Caki2 (cell line): Measurements from ENCODE around the gene SERPINA1. TPM values are rescaled to one million over a fixed set of nuclear protein-coding genes. Genes with fewer than 3 reads are reported as not detected.

Source experiments
- DNase-seq: peaks from one replicate; pipeline ENCODE4 v3.0.0-alpha.2; 2015; ENCODE audit warnings: low read depth
- in situ Hi-C: cut with HindIII; loops from 2 replicates; pipeline ENCODE4 v1.10.0; 2016; ENCODE audit warnings: low sequenced_read_pairs, low pct_unique_long_range_greater_than_20kb, mixed read lengths
- total RNA-seq: library from RNA; depleted of rRNA; stranded (reverse); fragments of >200 nt; shearing (Covaris generic); gene quantifications from 2 replicates; pipeline ENCODE4 v1.2.3, GENCODE V29; 2014; ENCODE audit warnings: low replicate concordance; rRNA removed

Gene SERPINA1
- total RNA-seq, 1 experiment from 2014 or later, result 0.24 TPM

DNA sequence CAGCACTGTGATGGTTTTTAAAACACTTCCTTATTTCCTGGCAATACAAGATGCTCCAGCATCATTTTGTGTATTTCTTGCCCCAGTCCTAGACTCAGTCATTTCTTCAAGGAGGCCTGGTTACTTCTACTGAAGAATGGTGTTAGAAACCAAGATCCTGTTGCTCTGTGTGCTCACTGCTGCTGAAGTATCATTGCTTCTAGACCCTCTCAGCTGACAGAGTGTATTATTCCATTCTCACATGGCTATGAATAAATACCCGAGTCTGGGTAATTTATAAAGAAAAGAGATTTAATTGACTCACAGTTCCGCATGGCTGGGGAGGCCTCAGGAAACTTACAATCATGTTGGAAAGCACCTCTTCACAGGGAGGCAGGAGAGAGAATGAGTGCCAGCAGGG, 50.4 kb downstream of the SERPINA1 start:
- no peak for DNase-seq
- in situ Hi-C loops, result no loop called here

- DNase-seq, result no peak
Observed at GRCh38 chr14:94337274-94337673, 51.1 kb downstream of the SERPINA1 start.

GRCh38 chr14:94334872-94335271, 53.5 kb downstream of the SERPINA1 start:
- in situ Hi-C loops, result no loop called here
- DNase-seq, result no peak

More at GRCh38 chr14:94337274-94337673, 51.1 kb downstream of the SERPINA1 start:
- in situ Hi-C loops, result no loop called here

GRCh38 chr14:94332587-94332986, 55.8 kb downstream of the SERPINA1 start:
- no peak for DNase-seq
- in situ Hi-C loops, result no loop called here

DNA sequence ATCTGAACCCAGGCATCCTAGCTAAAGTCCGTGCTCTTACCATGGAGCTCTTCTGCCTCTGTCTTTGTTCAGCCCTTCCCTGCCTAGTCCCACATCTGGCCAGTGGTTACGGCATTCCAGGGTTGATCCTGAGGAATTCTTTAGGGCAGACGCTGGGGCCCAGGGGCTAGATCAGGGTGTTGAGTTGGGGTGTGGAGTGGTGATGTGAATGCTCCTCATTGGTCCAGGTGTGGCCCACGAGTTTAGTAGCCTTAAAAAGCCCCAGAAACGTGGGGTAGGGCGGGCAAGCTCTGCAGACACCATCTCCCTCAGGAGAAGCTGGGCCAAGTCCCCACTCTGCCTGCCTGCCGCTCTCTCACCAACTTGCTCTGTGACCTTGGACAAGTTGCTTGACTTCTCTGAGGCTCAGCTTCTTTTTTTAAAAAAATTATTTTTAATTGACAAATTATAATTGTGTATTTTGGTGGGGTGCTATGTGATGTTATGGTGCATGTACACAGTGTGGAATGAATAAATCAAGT, 56.3 kb downstream of the SERPINA1 start:
- in situ Hi-C loops, result no loop called here
- DNase-seq, result no peak

- in situ Hi-C loops, result no loop called here
- DNase-seq, result no peak
Observed at GRCh38 chr14:94331462-94331861, 56.9 kb downstream of the SERPINA1 start.

DNA sequence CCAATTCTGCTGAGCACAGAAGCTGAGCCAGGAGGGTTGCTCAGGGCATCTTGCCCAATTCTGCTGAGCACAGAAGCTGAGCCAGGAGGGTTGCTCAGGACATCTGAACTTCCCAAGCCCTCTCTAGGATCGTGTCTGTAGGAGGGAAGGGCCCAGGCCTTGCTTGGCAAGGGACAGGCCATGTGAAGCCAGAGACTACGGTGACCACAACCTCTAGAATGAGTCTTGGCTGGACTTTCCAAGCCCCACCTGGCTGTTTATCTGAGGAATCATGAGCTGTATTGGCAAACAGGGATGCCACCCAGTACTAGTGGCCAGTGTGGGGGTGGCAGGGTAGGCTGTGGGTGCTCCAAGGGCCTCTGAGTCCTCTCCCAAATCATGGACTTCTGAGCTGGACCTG, 57.5 kb downstream of the SERPINA1 start:
- in situ Hi-C loops, result no loop called here
- DNase-seq, result no peak

DNA sequence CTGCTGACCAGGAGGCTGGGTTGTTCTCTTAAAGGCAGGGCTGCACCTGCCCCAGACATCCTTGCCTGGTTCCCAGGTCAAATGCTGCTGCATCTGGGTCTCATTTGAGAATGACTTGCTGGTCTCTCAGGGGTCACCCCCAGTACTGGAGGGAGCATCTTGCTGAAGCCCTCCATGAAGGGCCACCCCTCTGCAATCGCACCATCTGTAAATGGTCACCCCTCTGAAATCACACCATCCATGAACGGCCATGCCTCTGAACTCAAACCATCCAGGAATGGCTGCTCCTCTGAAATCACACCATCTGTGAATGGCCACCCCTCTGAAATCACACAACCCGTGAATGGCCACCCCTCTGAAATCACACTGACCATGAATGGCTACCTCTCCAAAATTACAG, 58.0 kb downstream of the SERPINA1 start:
- in situ Hi-C loops, result no loop called here

GRCh38 chr14:94329857-94330256, 58.5 kb downstream of the SERPINA1 start:
- DNase-seq, result no peak
- in situ Hi-C loops, result no loop called here

More for the DNA sequence above, 58.0 kb downstream of the SERPINA1 start:
- no peak for DNase-seq

GRCh38 chr14:94328196-94328595, 60.2 kb downstream of the SERPINA1 start:
- DNase-seq, result peak; percentile 79
- in situ Hi-C loops, result no loop called here

Other genes starting within 250 kb of the SERPINA1 start
- gene PPP4R4, start 214.3 kb downstream of the SERPINA1 start, total RNA-seq, result not detected in 2 replicates
- not detected in 2 replicates for gene SERPINA10, start 95.3 kb downstream of the SERPINA1 start, total RNA-seq
- gene SERPINA6, start 65.3 kb downstream of the SERPINA1 start, total RNA-seq, result 3.8 and 8.7 TPM in 2 replicates
- gene SERPINA2, start 21.9 kb downstream of the SERPINA1 start, total RNA-seq, result not detected in 2 replicates
- not detected in 2 replicates for gene SERPINA11, start 64.2 kb upstream of the SERPINA1 start, total RNA-seq
- gene SERPINA9, start 87.6 kb upstream of the SERPINA1 start, total RNA-seq, result not detected in 2 replicates
- gene SERPINA12, start 120.9 kb upstream of the SERPINA1 start, total RNA-seq, result not detected in 2 replicates
- not detected in 2 replicates for gene SERPINA4, start 172.8 kb upstream of the SERPINA1 start, total RNA-seq
- 0.03 TPM in 1 of 2 replicates, not detected in the other for gene SERPINA5, start 192.8 kb upstream of the SERPINA1 start, total RNA-seq
- gene SERPINA3, start 223.8 kb upstream of the SERPINA1 start, total RNA-seq, result 0.64 TPM in 1 of 2 replicates, not detected in the other